ENCODE results near the gene RNF217.

- no peak for TF ChIP-seq EZH2 (IDR thresholded peaks at IDR 0.05; ENCODE audit: low read length)
- TF ChIP-seq, protein P1, sequence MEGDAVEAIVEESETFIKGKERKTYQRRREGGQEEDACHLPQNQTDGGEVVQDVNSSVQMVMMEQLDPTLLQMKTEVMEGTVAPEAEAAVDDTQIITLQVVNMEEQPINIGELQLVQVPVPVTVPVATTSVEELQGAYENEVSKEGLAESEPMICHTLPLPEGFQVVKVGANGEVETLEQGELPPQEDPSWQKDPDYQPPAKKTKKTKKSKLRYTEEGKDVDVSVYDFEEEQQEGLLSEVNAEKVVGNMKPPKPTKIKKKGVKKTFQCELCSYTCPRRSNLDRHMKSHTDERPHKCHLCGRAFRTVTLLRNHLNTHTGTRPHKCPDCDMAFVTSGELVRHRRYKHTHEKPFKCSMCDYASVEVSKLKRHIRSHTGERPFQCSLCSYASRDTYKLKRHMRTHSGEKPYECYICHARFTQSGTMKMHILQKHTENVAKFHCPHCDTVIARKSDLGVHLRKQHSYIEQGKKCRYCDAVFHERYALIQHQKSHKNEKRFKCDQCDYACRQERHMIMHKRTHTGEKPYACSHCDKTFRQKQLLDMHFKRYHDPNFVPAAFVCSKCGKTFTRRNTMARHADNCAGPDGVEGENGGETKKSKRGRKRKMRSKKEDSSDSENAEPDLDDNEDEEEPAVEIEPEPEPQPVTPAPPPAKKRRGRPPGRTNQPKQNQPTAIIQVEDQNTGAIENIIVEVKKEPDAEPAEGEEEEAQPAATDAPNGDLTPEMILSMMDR (optimal IDR thresholded peaks at IDR 0.05 in 1 of 3, IDR thresholded peaks at IDR 0.05 in 1 of 3, conservative IDR thresholded peaks at IDR 0.05 in 1 of 3; ENCODE audit: extremely low read depth in 1 of 3, insufficient read depth in 2 of 3, low read length in 3 of 3) = no peak
Observed at GRCh38 chr6:125086716-125087115, 124.5 kb downstream of the RNF217 start.
